ENCODE measurements around the gene ZFAND2B.

GRCh38 chr2:219247678-219248642, 41.4 kb downstream of the ZFAND2B start:
- no peak for TF ChIP-seq USF2 (IDR thresholded peaks at IDR 0.05; ENCODE audit: borderline replicate concordance, low read depth, low read length)
- TF ChIP-seq EP300 (IDR thresholded peaks at IDR 0.05; ENCODE audit: borderline replicate concordance in 1 of 2, low read depth in 1 of 2, low read length in 1 of 2): no peak
- TF ChIP-seq RCOR1 (IDR thresholded peaks at IDR 0.05; ENCODE audit: low read length): no peak
- TF ChIP-seq CTCF (IDR thresholded peaks at IDR 0.05): no peak

Data from SK-N-SH (cell line).